Body of pancreas (tissue), 4 donors: Measurements from ENCODE around the gene SEMA4D.

Experiments used
- CTCF ChIP-seq, 7 experiments: fragments of 450-650 bp in 4 of 7; fragments of 200-600 bp in 3 of 7; sonication (generic) in 3 of 7; IDR thresholded peaks; one replicate each; pipeline ENCODE4 v1.5.1; 2016 to 2019; ENCODE audit warnings: antibody characterized with exemption in 7 of 7
- POLR2A ChIP-seq, 3 donors: fragments of 450-650 bp; IDR thresholded peaks; one replicate each; pipeline ENCODE4 v1.6.1; 2016; ENCODE audit warnings: antibody characterized with exemption in 3 of 3, mild to moderate bottlenecking in 2 of 3

GRCh38 chr9:89465726-89466308 lies 32.1 kb downstream of the SEMA4D start:
- TF ChIP-seq CTCF (IDR thresholded peaks at IDR 0.05) (no peak), POLR2A (IDR thresholded peaks at IDR 0.05) (no peak)
